ENCODE results near the gene PAPPA2.

Gene PAPPA2

GRCh38 chr1:176791906-176792305 lies 328.9 kb downstream of the PAPPA2 start:
- DNase-seq (ENCODE audit: low read depth, low spot score), result no peak
- H3K27ac ChIP-seq, result no peak overlapping the region

GRCh38 chr1:176794897-176795508 lies 332.0 kb downstream of the PAPPA2 start:
- H3K27ac ChIP-seq, result no peak overlapping the region
- DNase-seq (ENCODE audit: low read depth, low spot score), result no peak

GRCh38 chr1:176795929-176796328 lies 333.0 kb downstream of the PAPPA2 start:
- no peak for DNase-seq (ENCODE audit: low read depth, low spot score)
- no peak overlapping the region for H3K27ac ChIP-seq

GRCh38 chr1:176796583-176796982 lies 333.6 kb downstream of the PAPPA2 start:
- no peak overlapping the region for H3K27ac ChIP-seq
- DNase-seq (ENCODE audit: low read depth, low spot score), result no peak

GRCh38 chr1:176799327-176799726 lies 336.4 kb downstream of the PAPPA2 start:
- no peak overlapping the region for H3K27ac ChIP-seq
- no peak for DNase-seq (ENCODE audit: low read depth, low spot score)

GRCh38 chr1:176800978-176801513 lies 338.1 kb downstream of the PAPPA2 start:
- no peak overlapping the region for H3K27ac ChIP-seq
- no peak for DNase-seq (ENCODE audit: low read depth, low spot score)

- DNase-seq (ENCODE audit: low read depth, low spot score), result no peak
Observed at GRCh38 chr1:176801514-176802020, 338.6 kb downstream of the PAPPA2 start.

GRCh38 chr1:176802316-176802715 lies 339.3 kb downstream of the PAPPA2 start:
- no peak for DNase-seq (ENCODE audit: low read depth, low spot score)
- H3K27ac ChIP-seq, result no peak overlapping the region

More at GRCh38 chr1:176801514-176802020, 338.6 kb downstream of the PAPPA2 start:
- no peak overlapping the region for H3K27ac ChIP-seq

GRCh38 chr1:176803042-176803441 lies 340.1 kb downstream of the PAPPA2 start:
- no peak overlapping the region for H3K27ac ChIP-seq
- no peak for DNase-seq (ENCODE audit: low read depth, low spot score)

- DNase-seq (ENCODE audit: low read depth, low spot score), result no peak
- no peak overlapping the region for H3K27ac ChIP-seq
Observed at GRCh38 chr1:176803596-176803995, 340.6 kb downstream of the PAPPA2 start.

- no peak overlapping the region for H3K27ac ChIP-seq
- DNase-seq (ENCODE audit: low read depth, low spot score), result no peak
Observed at GRCh38 chr1:176809292-176809691, 346.3 kb downstream of the PAPPA2 start.

- H3K27ac ChIP-seq, result no peak overlapping the region
- DNase-seq (ENCODE audit: low read depth, low spot score), result no peak
Observed at GRCh38 chr1:176811511-176812288, 348.7 kb downstream of the PAPPA2 start.

- DNase-seq (ENCODE audit: low read depth, low spot score), result no peak
Observed at GRCh38 chr1:176815621-176816020, 352.6 kb downstream of the PAPPA2 start.

GRCh38 chr1:176816232-176816631 lies 353.3 kb downstream of the PAPPA2 start:
- no peak overlapping the region for H3K27ac ChIP-seq

More at GRCh38 chr1:176815621-176816020, 352.6 kb downstream of the PAPPA2 start:
- no peak overlapping the region for H3K27ac ChIP-seq

GRCh38 chr1:176820391-176821031 lies 357.5 kb downstream of the PAPPA2 start:
- no peak for DNase-seq (ENCODE audit: low read depth, low spot score)
- no peak overlapping the region for H3K27ac ChIP-seq

More at GRCh38 chr1:176816232-176816631, 353.3 kb downstream of the PAPPA2 start:
- DNase-seq (ENCODE audit: low read depth, low spot score), result no peak

- no peak overlapping the region for H3K27ac ChIP-seq
- no peak for DNase-seq (ENCODE audit: low read depth, low spot score)
Observed at GRCh38 chr1:176826265-176826664, 363.3 kb downstream of the PAPPA2 start.

- no peak for DNase-seq (ENCODE audit: low read depth, low spot score)
Observed at GRCh38 chr1:176829261-176829660, 366.3 kb downstream of the PAPPA2 start.

GRCh38 chr1:176831150-176831549 lies 368.2 kb downstream of the PAPPA2 start:
- no peak overlapping the region for H3K27ac ChIP-seq
- DNase-seq (ENCODE audit: low read depth, low spot score), result no peak

More at GRCh38 chr1:176829261-176829660, 366.3 kb downstream of the PAPPA2 start:
- no peak overlapping the region for H3K27ac ChIP-seq

- no peak for DNase-seq (ENCODE audit: low read depth, low spot score)
- H3K27ac ChIP-seq, result no peak overlapping the region
Observed at GRCh38 chr1:176837708-176838107, 374.7 kb downstream of the PAPPA2 start.

GRCh38 chr1:176838276-176838995 lies 375.5 kb downstream of the PAPPA2 start:
- no peak for DNase-seq (ENCODE audit: low read depth, low spot score)
- no peak overlapping the region for H3K27ac ChIP-seq

Data from epithelial cell of prostate (primary cell).